SU-DHL-6 (cell line): Measurements from ENCODE around the gene S100A9.

Source experiments
- H2AFZ ChIP-seq: fragments of 200-600 bp; sonication (generic); 2 replicates; pipeline ENCODE4 v1.6.1; 2014; ENCODE audit warnings: low read depth, mild to moderate bottlenecking, moderate library complexity, mixed read lengths, antibody characterized with exemption, low read length; ENCODE audit not compliant: severe bottlenecking
- H3F3A ChIP-seq: fragments of 200-600 bp; shearing (Covaris generic); 2 replicates; pipeline ENCODE4 v1.6.0; 2016; ENCODE audit warnings: antibody characterized with exemption, mild to moderate bottlenecking; ENCODE audit not compliant: insufficient read depth
- H3K27ac ChIP-seq: fragments of 200-600 bp; sonication (generic); 2 replicates; pipeline ENCODE4 v1.5.1; 2016; ENCODE audit warnings: low read depth, mild to moderate bottlenecking, low read length, moderate library complexity, mixed read lengths
- H3K27me3 ChIP-seq: fragments of 200-600 bp; sonication (generic), shearing (Covaris generic); 2 replicates; pipeline ENCODE4 v1.6.0; 2014; ENCODE audit warnings: mild to moderate bottlenecking, low read length
- H3K36me3 ChIP-seq: fragments of 200-600 bp; sonication (generic); 2 replicates; pipeline ENCODE4 v1.6.1; 2014; ENCODE audit warnings: mild to moderate bottlenecking, low read length, mixed read lengths
- H3K4me2 ChIP-seq: fragments of 300-600, 200-600 bp; shearing (Covaris generic), sonication (generic); 2 replicates; pipeline ENCODE4 v1.6.0; 2014; ENCODE audit warnings: low read length, low read depth, mild to moderate bottlenecking; ENCODE audit not compliant: poor library complexity, severe bottlenecking
- H3K4me3 ChIP-seq: fragments of 200-600 bp; sonication (generic); 2 replicates; pipeline ENCODE4 v1.5.1; 2014; ENCODE audit warnings: antibody characterized with exemption, low read length, mild to moderate bottlenecking, mixed read lengths; ENCODE audit not compliant: insufficient read depth, poor library complexity, severe bottlenecking
- H3K79me2 ChIP-seq: fragments of 200-600 bp; sonication (generic); 2 replicates; pipeline ENCODE4 v1.6.1; 2014; ENCODE audit warnings: mild to moderate bottlenecking, low read length, moderate library complexity; ENCODE audit not compliant: insufficient read depth
- H3K9ac ChIP-seq: fragments of 200-600 bp; sonication (generic); 2 replicates; pipeline ENCODE4 v1.7.0; 2014; ENCODE audit warnings: mild to moderate bottlenecking, low read length
- H3K9me2 ChIP-seq: fragments of 200-600 bp; sonication (generic); replicated peaks from 2 replicates; pipeline ENCODE4 v1.6.1; 2014; ENCODE audit warnings: low read length; ENCODE audit not compliant: insufficient read depth
- H3K9me3 ChIP-seq: fragments of 200-600 bp; sonication (generic); 2 replicates; pipeline ENCODE4 v1.6.1; 2014; ENCODE audit warnings: low read length, mixed read lengths; ENCODE audit not compliant: insufficient read depth
- H4K20me1 ChIP-seq: fragments of 200-600 bp; sonication (generic); 2 replicates; pipeline ENCODE4 v1.6.1; 2014; ENCODE audit warnings: low read depth, mild to moderate bottlenecking, antibody characterized with exemption, low read length, moderate library complexity, mixed read lengths
- CTCF ChIP-seq: fragments of 200-600 bp; sonication (generic); IDR thresholded peaks from one replicate; pipeline ENCODE4 v1.5.1; 2017; ENCODE audit warnings: antibody characterized with exemption, mild to moderate bottlenecking, low read length, moderate library complexity; ENCODE audit not compliant: insufficient read depth, poor library complexity, severe bottlenecking
- EZH2phosphoT487 ChIP-seq: fragments of 200-600 bp; sonication (generic), shearing (Covaris generic); conservative IDR thresholded peaks from 2 replicates; pipeline ENCODE4 v1.6.1; 2018; ENCODE audit warnings: mild to moderate bottlenecking, antibody characterized with exemption, low read length, moderate library complexity, mixed read lengths

S100A9 gene

GRCh38 chr1:153358691-153358975 is 979 bp downstream of the S100A9 start:
- H3K4me3 ChIP-seq = no peak overlapping the region
- H3K9me2 ChIP-seq = no peaks in the 10 kb centered on the region
- H3K27me3 ChIP-seq = no peaks in the 10 kb centered on the region
- H4K20me1 ChIP-seq = no peaks in the 10 kb centered on the region
- H3K27ac ChIP-seq = no peak overlapping the region
- H3K4me2 ChIP-seq = no peak overlapping the region
- H3K36me3 ChIP-seq = no peaks in the 10 kb centered on the region
- no peaks in the 10 kb centered on the region for H3F3A ChIP-seq
- no peaks in the 10 kb centered on the region for H3K9me3 ChIP-seq
- no peak overlapping the region for H2AFZ ChIP-seq
- no peaks in the 10 kb centered on the region for H3K79me2 ChIP-seq
- no peak overlapping the region for H3K9ac ChIP-seq
- TF ChIP-seq EZH2phosphoT487 (no peak), CTCF (no peak)

- Histone ChIP-seq H3K9me3 (no peaks in the 10 kb centered on the region), H3K9ac (no peak overlapping the region), H3K9me2 (no peaks in the 10 kb centered on the region), H3K4me3 (no peak overlapping the region), H2AFZ (no peak overlapping the region), H3K27me3 (no peaks in the 10 kb centered on the region), H3K4me2 (no peak overlapping the region), H4K20me1 (no peaks in the 10 kb centered on the region), H3K36me3 (no peaks in the 10 kb centered on the region), H3F3A (no peaks in the 10 kb centered on the region), H3K79me2 (no peaks in the 10 kb centered on the region), H3K27ac (no peak overlapping the region)
- TF ChIP-seq CTCF (no peak), EZH2phosphoT487 (no peak)
Observed at GRCh38 chr1:153359241-153359640, 1.6 kb downstream of the S100A9 start.

- TF ChIP-seq EZH2phosphoT487 (no peak), CTCF (no peak)
- Histone ChIP-seq H2AFZ (no peak overlapping the region), H3K9me2 (no peaks in the 10 kb centered on the region), H3K36me3 (no peaks in the 10 kb centered on the region), H3K79me2 (no peaks in the 10 kb centered on the region), H3K9ac (no peak overlapping the region), H3K27ac (no peak overlapping the region), H3F3A (no peaks in the 10 kb centered on the region), H3K9me3 (no peaks in the 10 kb centered on the region), H4K20me1 (no peaks in the 10 kb centered on the region), H3K4me2 (no peak overlapping the region), H3K27me3 (no peaks in the 10 kb centered on the region), H3K4me3 (no peak overlapping the region)
Observed at GRCh38 chr1:153360190-153360589, 2.5 kb downstream of the S100A9 start.
